Muscle layer of duodenum (tissue), 2 donors: ENCODE data around the gene SALL3.
A peak's percentile ranks its signal among the peaks of the same experiment; 100 is the strongest.

Experiments
- H3K27ac ChIP-seq: one replicate; pipeline ENCODE4 v1.7.0; 2013; ENCODE audit warnings: mild to moderate bottlenecking, low read length
- H3K27me3 ChIP-seq: one replicate; pipeline ENCODE4 v1.7.0; 2013; ENCODE audit warnings: low read depth, mild to moderate bottlenecking, control low read depth, low read length
- H3K36me3 ChIP-seq, 2 donors: one replicate each; pipeline ENCODE4 v1.7.0; 2013; ENCODE audit warnings: low read length in 2 of 2, control low read depth in 1 of 2, mild to moderate bottlenecking in 1 of 2; ENCODE audit not compliant: insufficient read depth in 2 of 2, control insufficient read depth in 1 of 2
- H3K4me1 ChIP-seq, 2 donors: one replicate each; pipeline ENCODE4 v1.7.0; 2013; ENCODE audit warnings: low read length in 2 of 2, mild to moderate bottlenecking in 2 of 2, control low read depth in 1 of 2, moderate library complexity in 1 of 2; ENCODE audit not compliant: insufficient read depth in 2 of 2, control insufficient read depth in 1 of 2
- H3K4me3 ChIP-seq, 2 donors: one replicate each; pipeline ENCODE4 v1.7.0; 2013; ENCODE audit warnings: low read length in 2 of 2, low read depth in 1 of 2, mild to moderate bottlenecking in 1 of 2
- H3K9me3 ChIP-seq, 2 donors: one replicate each; pipeline ENCODE4 v1.7.0; 2013; ENCODE audit warnings: low read length in 2 of 2, control low read depth in 1 of 2, mild to moderate bottlenecking in 1 of 2; ENCODE audit not compliant: control insufficient read depth in 1 of 2
- donor health status: healthy.

SALL3 gene

DNA sequence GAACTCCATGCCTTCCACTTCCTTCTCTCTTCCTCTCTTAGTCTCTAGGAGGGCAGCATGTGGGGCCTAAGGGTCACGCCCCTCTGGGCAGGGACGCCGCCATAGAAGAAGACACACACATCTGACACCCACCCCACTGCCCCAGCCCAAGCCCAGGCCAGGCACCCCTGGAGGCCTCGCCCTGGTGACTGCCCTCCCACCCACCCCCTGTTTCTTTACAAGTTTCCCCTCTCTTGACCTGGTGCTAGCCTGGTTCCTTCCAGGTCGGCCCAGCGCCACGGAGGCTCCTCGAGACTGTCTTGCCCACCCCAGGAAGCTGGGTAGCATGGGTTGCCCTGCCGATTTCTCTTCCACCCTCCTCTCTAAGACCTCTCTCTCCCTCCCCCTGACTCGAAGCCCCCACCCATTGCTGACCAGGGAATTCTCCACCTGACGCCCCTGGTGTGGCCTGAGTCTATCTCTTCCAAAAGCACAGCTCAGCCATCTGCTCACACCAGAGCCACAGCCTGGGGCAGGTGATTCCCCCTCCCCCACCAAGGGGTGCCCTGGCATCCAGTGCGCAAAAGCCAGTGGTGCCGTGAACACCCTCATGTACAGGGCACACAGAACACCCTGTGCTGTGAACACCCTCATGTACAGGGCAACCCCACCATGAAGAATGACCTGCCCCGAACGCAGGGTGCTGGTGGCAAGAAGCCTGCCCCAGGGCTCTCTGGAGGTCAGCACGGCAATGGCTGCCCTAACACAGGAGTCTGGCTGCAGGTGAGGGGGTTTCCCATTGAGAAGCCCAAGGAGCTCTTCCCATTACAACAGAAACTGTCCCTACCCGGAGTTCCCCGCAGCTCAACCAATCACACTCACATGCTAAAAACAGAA lies 13.5 kb upstream of the SALL3 start:
- H3K27me3 ChIP-seq: no peaks in the 10 kb centered on the region

GRCh38 chr18:78966793-78967106 lies 12.9 kb upstream of the SALL3 start:
- H3K36me3 ChIP-seq: no peaks in the 10 kb centered on the region
- peaks cover 0 to 3% of the 10 kb centered on the region in 2 donors for H3K9me3 ChIP-seq
- H3K4me3 ChIP-seq: no peak overlapping the region
- H3K4me1 ChIP-seq: no peaks in the 10 kb centered on the region
- peaks cover 5% of the 10 kb centered on the region for H3K27me3 ChIP-seq
- H3K27ac ChIP-seq: no peak overlapping the region

More for the DNA sequence above, 13.5 kb upstream of the SALL3 start:
- Histone ChIP-seq H3K36me3 (no peaks in the 10 kb centered on the region), H3K4me3 (no peak overlapping the region), H3K4me1 (no peaks in the 10 kb centered on the region), H3K9me3 (peaks cover 0 to 3% of the 10 kb centered on the region in 2 donors), H3K27ac (no peak overlapping the region)

GRCh38 chr18:78967692-78968091 lies 11.9 kb upstream of the SALL3 start:
- Histone ChIP-seq H3K4me3 (no peak overlapping the region), H3K9me3 (peaks cover 0 to 3% of the 10 kb centered on the region in 2 donors), H3K36me3 (no peaks in the 10 kb centered on the region), H3K4me1 (no peaks in the 10 kb centered on the region), H3K27me3 (peaks cover 10% of the 10 kb centered on the region), H3K27ac (no peak overlapping the region)

DNA sequence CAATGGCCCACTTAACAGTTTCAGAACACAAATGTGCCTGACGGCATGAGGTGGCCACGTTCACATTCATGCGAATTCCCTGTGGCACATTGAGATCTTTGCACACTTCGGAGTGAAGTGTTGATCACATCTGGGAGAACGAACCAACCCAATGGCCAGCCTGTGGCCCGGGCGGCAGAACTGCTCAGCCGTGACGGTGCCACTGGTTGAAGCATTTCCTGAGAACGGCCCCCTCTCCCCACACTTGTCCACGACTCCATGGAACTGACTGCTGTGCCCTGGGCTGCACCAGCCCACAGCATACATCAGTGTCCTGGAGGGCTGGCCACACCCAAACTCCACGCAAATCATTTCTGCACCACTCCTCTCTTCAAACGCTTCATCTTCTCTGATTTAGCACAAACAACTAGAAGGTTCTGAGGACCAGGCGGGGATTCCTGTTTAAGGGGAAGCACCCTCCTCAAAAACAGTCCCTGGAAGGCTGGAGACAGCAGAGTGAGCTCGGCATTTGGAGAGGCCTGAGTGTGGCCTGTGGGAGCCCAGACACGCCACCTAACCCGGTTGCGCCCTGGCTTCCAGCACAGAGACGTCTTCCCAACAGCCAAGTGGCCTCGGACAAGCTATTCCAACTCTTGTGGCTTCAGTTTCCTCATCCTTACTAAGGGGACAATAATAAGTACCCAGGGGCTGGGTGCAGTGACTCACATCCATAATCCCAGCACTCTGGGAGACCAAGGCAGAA lies 9.9 kb upstream of the SALL3 start:
- H3K36me3 ChIP-seq: no peaks in the 10 kb centered on the region
- peaks cover 25% of the 10 kb centered on the region for H3K27me3 ChIP-seq
- H3K4me3 ChIP-seq: no peak overlapping the region
- H3K4me1 ChIP-seq: peaks cover 0 to 19% of the 10 kb centered on the region in 2 donors
- H3K9me3 ChIP-seq: no peaks in the 10 kb centered on the region
- no peak overlapping the region for H3K27ac ChIP-seq

- Histone ChIP-seq H3K9me3 (peaks cover 0 to 4% of the 10 kb centered on the region in 2 donors), H3K4me3 (no peak overlapping the region), H3K27ac (no peak overlapping the region), H3K4me1 (peaks cover 0 to 19% of the 10 kb centered on the region in 2 donors), H3K36me3 (no peaks in the 10 kb centered on the region), H3K27me3 (peaks cover 36% of the 10 kb centered on the region)
Measured at GRCh38 chr18:78970774-78971333, 8.8 kb upstream of the SALL3 start.

DNA sequence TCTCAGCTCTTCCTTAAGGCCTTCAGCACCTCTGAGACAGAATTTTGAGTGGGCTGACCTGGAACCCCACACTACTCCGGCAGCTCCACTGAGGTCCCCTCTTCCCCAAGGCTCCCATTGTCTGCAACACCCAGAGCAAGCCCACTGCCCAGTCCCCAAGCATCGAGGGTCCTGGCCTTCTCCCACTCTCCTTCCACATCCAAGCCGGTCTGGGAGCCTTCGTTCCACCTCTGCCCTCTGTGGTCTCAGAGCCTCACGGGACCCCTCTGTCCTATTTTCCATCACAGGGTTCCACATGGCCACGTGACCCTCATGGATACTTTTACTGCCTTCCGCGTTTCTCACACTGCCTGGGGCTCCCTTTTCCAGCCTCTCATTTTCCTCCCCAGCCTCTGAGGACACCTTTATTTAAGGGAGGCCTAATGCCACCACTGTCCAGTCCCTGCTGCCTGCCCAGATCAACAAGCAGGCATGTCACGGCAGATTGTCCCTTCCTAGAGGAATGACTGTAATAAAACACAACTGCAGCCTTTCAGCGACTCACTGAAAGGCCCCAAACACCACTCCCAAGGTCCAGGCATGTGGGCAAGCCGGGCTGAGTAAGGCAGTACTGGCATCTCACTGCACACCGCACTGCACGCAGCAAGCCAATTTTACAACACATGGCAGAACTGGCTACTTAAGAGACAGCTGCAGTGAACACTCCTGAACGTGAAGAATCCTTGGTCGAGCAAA lies 7.9 kb upstream of the SALL3 start:
- no peaks in the 10 kb centered on the region for H3K36me3 ChIP-seq
- no peak overlapping the region for H3K4me3 ChIP-seq
- H3K27me3 ChIP-seq: peaks cover 43% of the 10 kb centered on the region
- peaks cover 0 to 19% of the 10 kb centered on the region in 2 donors for H3K4me1 ChIP-seq
- H3K9me3 ChIP-seq: peaks cover 0 to 4% of the 10 kb centered on the region in 2 donors
- H3K27ac ChIP-seq: no peak overlapping the region

- no peaks in the 10 kb centered on the region for H3K36me3 ChIP-seq
- H3K4me1 ChIP-seq: peaks cover 0 to 21% of the 10 kb centered on the region in 2 donors
- peaks cover 0 to 4% of the 10 kb centered on the region in 2 donors for H3K9me3 ChIP-seq
- peaks cover 43% of the 10 kb centered on the region for H3K27me3 ChIP-seq
- no peak overlapping the region for H3K27ac ChIP-seq
- H3K4me3 ChIP-seq: no peak overlapping the region
Measured at GRCh38 chr18:78972385-78972918, 7.2 kb upstream of the SALL3 start.

GRCh38 chr18:78972930-78973331 lies 6.7 kb upstream of the SALL3 start:
- no peak overlapping the region for H3K27ac ChIP-seq
- H3K4me3 ChIP-seq: peak overlapping the region in 1 of 2 donors; percentile 55
- H3K36me3 ChIP-seq: no peaks in the 10 kb centered on the region
- H3K27me3 ChIP-seq: peaks cover 43% of the 10 kb centered on the region
- peaks cover 0 to 4% of the 10 kb centered on the region in 2 donors for H3K9me3 ChIP-seq
- H3K4me1 ChIP-seq: peaks cover 0 to 24% of the 10 kb centered on the region in 2 donors

DNA sequence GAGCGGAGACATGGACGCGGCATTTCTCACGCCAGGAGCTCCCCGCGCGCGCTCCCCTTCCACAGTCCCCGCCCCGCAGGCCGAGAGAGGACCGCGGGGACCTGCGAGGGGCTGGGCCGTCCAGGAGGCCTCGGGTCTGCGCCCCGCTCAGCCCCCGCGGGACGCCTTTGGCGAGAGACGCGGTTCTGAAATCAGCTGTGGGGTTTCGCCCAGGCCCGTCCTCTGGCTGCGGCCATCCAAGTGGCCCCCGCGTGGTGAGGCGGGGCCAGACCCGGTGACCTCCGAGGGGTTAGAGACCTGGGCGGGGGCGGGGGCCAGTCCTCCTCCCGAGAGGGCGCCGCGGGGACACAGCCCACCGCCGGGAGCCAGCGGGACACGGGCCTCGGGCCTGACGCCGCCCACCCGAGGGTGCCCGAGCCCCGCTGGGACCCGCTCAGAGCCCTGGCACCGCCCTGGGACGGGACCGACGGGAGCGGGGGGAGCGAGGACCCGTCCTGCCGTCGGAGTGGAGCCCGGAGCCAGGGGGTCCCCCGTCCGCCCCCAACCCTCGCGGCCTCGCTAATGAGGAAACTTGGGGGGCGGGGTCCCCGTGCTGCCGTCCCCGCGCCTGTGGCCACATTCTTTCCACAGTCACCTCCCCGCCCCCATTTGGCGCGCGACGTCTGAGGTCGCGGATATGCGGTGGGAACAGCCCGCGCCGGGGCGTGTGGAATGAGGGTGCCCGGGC lies 6.1 kb upstream of the SALL3 start:
- Histone ChIP-seq H3K9me3 (peaks cover 0 to 4% of the 10 kb centered on the region in 2 donors), H3K27ac (no peak overlapping the region), H3K36me3 (no peaks in the 10 kb centered on the region), H3K4me3 (peak overlapping the region in 1 of 2 donors; percentile 55), H3K4me1 (peaks cover 0 to 28% of the 10 kb centered on the region in 2 donors), H3K27me3 (peaks cover 46% of the 10 kb centered on the region)

GRCh38 chr18:78974115-78974761 lies 5.4 kb upstream of the SALL3 start:
- H3K36me3 ChIP-seq: no peaks in the 10 kb centered on the region
- H3K4me1 ChIP-seq: peaks cover 0 to 33% of the 10 kb centered on the region in 2 donors
- H3K27ac ChIP-seq: no peak overlapping the region
- peaks cover 0 to 4% of the 10 kb centered on the region in 2 donors for H3K9me3 ChIP-seq
- peaks cover 48% of the 10 kb centered on the region for H3K27me3 ChIP-seq
- H3K4me3 ChIP-seq: peak overlapping the region in 1 of 2 donors; percentile 55
